CD4-positive, alpha-beta T cell (primary cell): ENCODE data around the gene ANKRD53. TPM values are rescaled to one million over a fixed set of nuclear protein-coding genes. Genes with fewer than 3 reads are reported as not detected.
A peak's percentile ranks its signal among the peaks of the same experiment; 100 is the strongest.

Source experiments
- ATAC-seq: fragments of 200-7000 bp; cut with Tn5 transposase; one replicate; pipeline ENCODE4 v1.10.0; 2022; ENCODE audit warnings: mild to moderate bottlenecking; ENCODE audit not compliant: poor library complexity
- CTCF ChIA-PET: fragments of 350-600 bp; sonication (Branson Sonifier 250); formaldehyde crosslinking; loops from one replicate; lab custom pipeline; 2021; ENCODE audit warnings: antibody characterized with exemption, inconsistent platforms; lab: Charles Lee
- POLR2A ChIA-PET: fragments of 350-600 bp; sonication (Branson Sonifier 250); formaldehyde crosslinking; loops from one replicate; lab custom pipeline; 2021; ENCODE audit warnings: antibody characterized with exemption, inconsistent platforms; lab: Charles Lee
- DNase-seq, 14 experiments: peaks; one replicate each; pipeline ENCODE4 v3.0.0-alpha.2; 2013 to 2020; ENCODE audit warnings: mixed read lengths in 2 of 14
- H3K27ac ChIP-seq, 2 donors: one replicate each; pipeline versions ENCODE4 v1.5.1 to v1.7.0; 2013; ENCODE audit warnings: low read length in 2 of 2, low read depth in 1 of 2, mild to moderate bottlenecking in 1 of 2
- H3K27me3 ChIP-seq, 2 experiments: 1 replicate in 1 of 2; 2 replicates in 1 of 2; pipeline versions ENCODE4 v1.6.1 to v1.7.0; 2013; ENCODE audit warnings: low read length in 2 of 2, control low read depth in 1 of 2, mild to moderate bottlenecking in 1 of 2, moderate library complexity in 1 of 2; ENCODE audit not compliant: insufficient read depth in 2 of 2, control insufficient read depth in 1 of 2
- H3K36me3 ChIP-seq: one replicate; pipeline ENCODE4 v1.6.1; 2013; ENCODE audit warnings: low read length, control low read depth; ENCODE audit not compliant: insufficient read depth
- H3K4me1 ChIP-seq: one replicate; pipeline ENCODE4 v1.6.1; 2013; ENCODE audit warnings: low read length, control low read depth; ENCODE audit not compliant: insufficient read depth
- H3K4me3 ChIP-seq: one replicate; pipeline ENCODE4 v1.5.1; 2013; ENCODE audit warnings: mild to moderate bottlenecking, low read length, moderate library complexity
- H3K9me3 ChIP-seq, 2 experiments: 1 replicate in 1 of 2; 2 replicates in 1 of 2; pipeline versions ENCODE4 v1.6.1 to v1.7.0; 2013; ENCODE audit warnings: low read length in 2 of 2, mild to moderate bottlenecking in 2 of 2, control low read depth in 1 of 2, moderate library complexity in 1 of 2; ENCODE audit not compliant: control insufficient read depth in 1 of 2, insufficient read depth in 1 of 2
- H3K27ac Mint-ChIP-seq: one replicate; pipeline ENCODE4 v1.8.0; 2020; ENCODE audit warnings: mixed read lengths
- H3K27me3 Mint-ChIP-seq: one replicate; pipeline ENCODE4 v1.8.0; 2021; ENCODE audit warnings: mixed read lengths
- H3K36me3 Mint-ChIP-seq: one replicate; pipeline ENCODE4 v1.8.0; 2021; ENCODE audit warnings: low read depth, mixed read lengths
- H3K4me1 Mint-ChIP-seq: one replicate; pipeline ENCODE4 v1.8.0; 2021; ENCODE audit warnings: low read depth, mixed read lengths
- H3K4me3 Mint-ChIP-seq: one replicate; pipeline ENCODE4 v1.8.0; 2020; ENCODE audit warnings: mild to moderate bottlenecking, mixed read lengths
- H3K9me3 Mint-ChIP-seq: one replicate; pipeline ENCODE4 v1.8.0; 2020; ENCODE audit warnings: mixed read lengths
- CTCF ChIP-seq: fragments of 200-600 bp; IDR thresholded peaks from one replicate; pipeline ENCODE4 v1.8.0; 2022; ENCODE audit warnings: antibody characterized with exemption, mild to moderate bottlenecking
- intact Hi-C, 2 experiments: fragments of 100-400 bp; cut with DNase I in 1 of 2; cut with micrococcal nuclease in 1 of 2; formaldehyde crosslinking; loops; one replicate each; pipeline versions ENCODE4 v1.15.1 to v1.9.0; 2023 to 2025; cut with DNase I, micrococcal nuclease
- total RNA-seq, 174 experiments: library from RNA in 2 of 174; stranded (reverse) in 2 of 174; gene quantifications; one replicate each; pipeline ENCODE4 v1.2.3 and lab custom pipeline; 2021 to 2026

The ANKRD53 gene
- total RNA-seq, 2 experiments from 2014 or later: 0.42 to 1.2 TPM

DNA sequence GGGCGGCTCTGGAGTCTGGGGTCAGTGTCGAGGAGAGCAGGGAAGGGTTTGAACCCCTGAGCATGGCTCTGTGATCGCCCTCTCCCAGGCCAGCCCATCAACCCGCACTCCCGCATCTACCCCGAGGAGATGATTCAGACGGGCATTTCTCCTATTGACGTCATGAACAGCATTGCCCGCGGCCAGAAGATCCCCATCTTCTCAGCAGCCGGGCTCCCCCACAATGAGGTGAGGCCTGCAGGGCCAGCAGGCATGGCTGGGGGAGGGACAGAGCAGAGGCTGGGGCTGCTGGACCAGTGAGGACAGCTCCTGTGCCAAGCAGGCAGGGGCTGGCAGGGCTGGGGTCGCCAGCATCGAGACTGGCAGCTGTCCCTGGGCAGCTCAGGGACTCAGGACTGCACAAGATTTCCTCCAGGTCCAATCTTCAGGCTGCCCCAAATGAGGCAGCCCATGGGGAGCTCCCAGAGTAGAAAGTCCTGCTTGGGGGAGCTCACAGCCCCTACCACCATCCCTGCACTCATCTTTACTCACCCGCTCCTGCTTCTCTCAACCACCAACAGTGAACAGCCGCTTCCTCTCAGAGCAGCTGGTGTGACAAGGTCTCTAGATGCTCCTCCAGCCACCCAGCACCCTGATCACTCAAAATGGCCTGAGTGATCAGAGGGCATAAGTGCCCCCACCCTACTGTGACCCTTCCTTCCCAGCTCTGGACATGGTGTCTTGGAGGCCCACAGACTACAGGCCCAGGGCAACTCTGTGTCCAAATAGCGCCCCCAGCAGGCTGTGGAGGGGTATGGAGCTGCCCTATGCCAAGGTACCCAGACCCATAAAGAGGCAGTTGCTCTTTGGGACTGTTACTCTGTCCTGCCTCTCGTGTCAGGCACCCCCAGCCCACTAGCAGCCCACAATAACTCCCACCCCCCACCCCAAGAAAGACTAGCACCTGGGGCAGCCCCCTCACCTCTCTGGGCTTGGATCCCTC is 18.3 kb upstream of the ANKRD53 start:
- H3K4me1 ChIP-seq: peaks cover 13% of the 10 kb centered on the region
- intact Hi-C loops: no loop called here
- H3K36me3 Mint-ChIP-seq: no peaks in the 10 kb centered on the region
- no peak for DNase-seq
- TF ChIP-seq CTCF: no peak
- peaks cover 6% of the 10 kb centered on the region for H3K4me1 Mint-ChIP-seq
- H3K27me3 ChIP-seq: peaks cover 22 to 35% of the 10 kb centered on the region in 2 experiments
- no peaks in the 10 kb centered on the region for H3K9me3 Mint-ChIP-seq
- ChIA-PET CTCF (interaction anchor here (1.5 kb wide), 1 partner anchor 25 kb away, joined by 4 read pairs; no protein-coding TSS in a partner anchor), POLR2A (interaction anchor here (0.6 kb wide), 1 partner anchor 12 kb away, joined by 3 read pairs; no protein-coding TSS in a partner anchor)
- ATAC-seq: no peak
- no peak overlapping the region for H3K4me3 Mint-ChIP-seq
- peaks cover 69% of the 10 kb centered on the region for H3K27me3 Mint-ChIP-seq
- no peak overlapping the region for H3K27ac Mint-ChIP-seq
- no peaks in the 10 kb centered on the region for H3K9me3 ChIP-seq
- H3K36me3 ChIP-seq: no peaks in the 10 kb centered on the region
- no peak overlapping the region for H3K4me3 ChIP-seq
- H3K27ac ChIP-seq: no peak overlapping the region

GRCh38 chr2:70960833-70961647 is 17.4 kb upstream of the ANKRD53 start:
- ChIA-PET POLR2A (interaction anchor here (0.6 kb wide), 1 partner anchor 13 kb away, joined by 3 read pairs; no protein-coding TSS in a partner anchor), CTCF (interaction anchor here (1.5 kb wide), 1 partner anchor 24 kb away, joined by 4 read pairs; no protein-coding TSS in a partner anchor)
- Mint-ChIP-seq H3K9me3 (no peaks in the 10 kb centered on the region), H3K4me1 (peaks cover 8% of the 10 kb centered on the region), H3K4me3 (no peak overlapping the region), H3K36me3 (no peaks in the 10 kb centered on the region), H3K27me3 (peaks cover 64% of the 10 kb centered on the region), H3K27ac (no peak overlapping the region)
- intact Hi-C loops: no loop called here
- ATAC-seq: no peak
- no peak overlapping the region for H3K27ac ChIP-seq
- TF ChIP-seq CTCF: no peak
- no peaks in the 10 kb centered on the region for H3K9me3 ChIP-seq
- peak in 1 of 14 experiments; percentile 20 for DNase-seq
- H3K4me1 ChIP-seq: peaks cover 17% of the 10 kb centered on the region
- H3K36me3 ChIP-seq: no peaks in the 10 kb centered on the region
- H3K27me3 ChIP-seq: peaks cover 22 to 33% of the 10 kb centered on the region in 2 experiments
- H3K4me3 ChIP-seq: no peak overlapping the region

DNA sequence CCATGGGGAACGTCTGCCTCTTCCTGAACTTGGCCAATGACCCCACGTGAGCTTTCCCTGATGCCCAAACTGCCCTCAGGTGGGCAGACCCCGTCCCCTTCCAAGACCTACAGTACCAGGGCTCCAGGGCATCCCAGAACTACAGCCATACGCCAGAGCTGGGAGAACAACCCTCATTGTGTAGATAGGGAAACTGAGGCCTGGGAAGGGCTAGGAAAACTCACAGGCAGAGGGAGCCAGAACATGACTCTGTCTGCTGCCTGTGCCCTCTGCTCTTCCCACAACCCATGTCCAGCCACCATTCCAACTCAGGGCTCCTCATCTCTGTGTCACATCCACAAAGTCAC is 16.8 kb upstream of the ANKRD53 start:
- H3K9me3 ChIP-seq: no peaks in the 10 kb centered on the region
- Mint-ChIP-seq H3K9me3 (no peaks in the 10 kb centered on the region), H3K27ac (no peak overlapping the region), H3K27me3 (peaks cover 59% of the 10 kb centered on the region), H3K4me3 (no peak overlapping the region), H3K4me1 (peaks cover 8% of the 10 kb centered on the region), H3K36me3 (no peaks in the 10 kb centered on the region)
- DNase-seq (no peak), ATAC-seq (no peak)
- no peak for TF ChIP-seq CTCF
- ChIA-PET CTCF (no interaction called here), POLR2A (no interaction called here)
- no peaks in the 10 kb centered on the region for H3K36me3 ChIP-seq
- H3K4me1 ChIP-seq: peaks cover 17% of the 10 kb centered on the region
- peaks cover 22 to 30% of the 10 kb centered on the region in 2 experiments for H3K27me3 ChIP-seq
- no peak overlapping the region for H3K27ac ChIP-seq
- intact Hi-C loops: no loop called here
- H3K4me3 ChIP-seq: no peak overlapping the region
